ENCODE results near the gene NDNF.

Gene NDNF

GRCh38 chr4:121011780-121012340, 60.5 kb downstream of the NDNF start:
- no peak for DNase-seq

GRCh38 chr4:121011138-121011537, 61.2 kb downstream of the NDNF start:
- DNase-seq: no peak

- DNase-seq: no peak
Observed at GRCh38 chr4:121009578-121010478, 62.5 kb downstream of the NDNF start.

GRCh38 chr4:121007660-121008059, 64.7 kb downstream of the NDNF start:
- no peak for DNase-seq

- no peak for DNase-seq
Observed at GRCh38 chr4:121003863-121004262, 68.5 kb downstream of the NDNF start.

- no peak for DNase-seq
Observed at GRCh38 chr4:120995266-120996010, 76.9 kb downstream of the NDNF start.

GRCh38 chr4:120994521-120994920, 77.8 kb downstream of the NDNF start:
- no peak for DNase-seq

- no peak for DNase-seq
Observed at GRCh38 chr4:120991885-120992284, 80.5 kb downstream of the NDNF start.

GRCh38 chr4:120990246-120990645, 82.1 kb downstream of the NDNF start:
- DNase-seq: no peak

Measured in suppressor macrophage treated with lipopolysaccharide for 1 hour (primary cell).